Esophagus muscularis mucosa (tissue), 4 donors: ENCODE results near the gene SGPP2. TPM values are rescaled to one million over a fixed set of nuclear protein-coding genes. Genes with fewer than 3 reads are reported as not detected.
"Not testable (repeated sequence)": the region's sequence is repeated elsewhere in the genome, so short reads cannot be mapped to it uniquely, and the experiment has no call there.

Source experiments
- DNase-seq: peaks from one replicate; pipeline ENCODE4 v3.0.0-alpha.2; 2017; ENCODE audit errors: extremely low spot score
- H3K27ac ChIP-seq, 4 donors: fragments of 200-600 bp; sonication (generic); replicated peaks in 1 of 4; 1 replicate in 3 of 4; 2 replicates in 1 of 4; pipeline ENCODE4 v1.5.1; 2016 to 2019; ENCODE audit warnings: mild to moderate bottlenecking in 1 of 4
- H3K27me3 ChIP-seq, 4 donors: fragments of 200-600 bp; sonication (generic); one replicate each; pipeline versions ENCODE4 v1.5.1 to v1.6.0; 2016 to 2019
- H3K36me3 ChIP-seq, 4 donors: fragments of 200-600 bp; sonication (generic); one replicate each; pipeline ENCODE4 v1.5.1; 2016 to 2019
- H3K4me1 ChIP-seq, 4 donors: fragments of 200-600 bp; sonication (generic); one replicate each; pipeline ENCODE4 v1.5.1; 2016 to 2019
- H3K4me3 ChIP-seq, 4 donors: fragments of 200-600 bp; sonication (generic); 1 replicate in 2 of 4; 2 replicates in 2 of 4; pipeline ENCODE4 v1.5.1; 2016 to 2019; ENCODE audit warnings: mild to moderate bottlenecking in 4 of 4, moderate library complexity in 1 of 4
- H3K9me3 ChIP-seq, 4 donors: fragments of 200-600 bp; sonication (generic); 1 replicate in 3 of 4; 2 replicates in 1 of 4; pipeline ENCODE4 v1.5.1; 2016 to 2019
- EP300 ChIP-seq: sonication (generic); formaldehyde crosslinking; IDR thresholded peaks from one replicate; pipeline ENCODE4 v1.6.1; 2017; ENCODE audit warnings: antibody characterized with exemption
- POLR2A ChIP-seq: fragments of 450-650 bp; IDR thresholded peaks from one replicate; pipeline ENCODE4 v1.6.1; 2017; ENCODE audit warnings: antibody characterized with exemption, moderate library complexity, mild to moderate bottlenecking, low read depth
- POLR2AphosphoS5 ChIP-seq, 2 donors: sonication (generic); formaldehyde crosslinking; IDR thresholded peaks; one replicate each; pipeline ENCODE4 v1.6.1; 2017; ENCODE audit warnings: antibody characterized with exemption in 2 of 2
- WGBS: methylation state at CpG from one replicate; pipeline ENCODE4 v1.1.5; 2018; 5-methylcytosine and 5-hydroxymethylcytosine counted together
- intact Hi-C: fragments of 100-400 bp; cut with DNase I; formaldehyde crosslinking; loops from one replicate; pipeline ENCODE4 v1.15.1; 2023
- total RNA-seq, 4 donors: library from RNA; depleted of rRNA; stranded (reverse); fragments of >200 nt; gene quantifications; one replicate each; pipeline versions ENCODE4 v1.1.0 to v1.2.1, GENCODE V29; 2016
- TF ChIP-seq, protein P1 (sequence below), 3 experiments: fragments of 200-600 bp in 2 of 3; fragments of 450-650 bp in 1 of 3; sonication (generic) in 2 of 3; IDR thresholded peaks; one replicate each; pipeline ENCODE4 v1.5.1; 2017 to 2019; ENCODE audit warnings: antibody characterized with exemption in 3 of 3, mild to moderate bottlenecking in 2 of 3, moderate library complexity in 1 of 3

SGPP2 gene
- total RNA-seq, 4 donors from 2014 or later, result 0.32 to 0.83 (median 0.52) TPM

DNA sequence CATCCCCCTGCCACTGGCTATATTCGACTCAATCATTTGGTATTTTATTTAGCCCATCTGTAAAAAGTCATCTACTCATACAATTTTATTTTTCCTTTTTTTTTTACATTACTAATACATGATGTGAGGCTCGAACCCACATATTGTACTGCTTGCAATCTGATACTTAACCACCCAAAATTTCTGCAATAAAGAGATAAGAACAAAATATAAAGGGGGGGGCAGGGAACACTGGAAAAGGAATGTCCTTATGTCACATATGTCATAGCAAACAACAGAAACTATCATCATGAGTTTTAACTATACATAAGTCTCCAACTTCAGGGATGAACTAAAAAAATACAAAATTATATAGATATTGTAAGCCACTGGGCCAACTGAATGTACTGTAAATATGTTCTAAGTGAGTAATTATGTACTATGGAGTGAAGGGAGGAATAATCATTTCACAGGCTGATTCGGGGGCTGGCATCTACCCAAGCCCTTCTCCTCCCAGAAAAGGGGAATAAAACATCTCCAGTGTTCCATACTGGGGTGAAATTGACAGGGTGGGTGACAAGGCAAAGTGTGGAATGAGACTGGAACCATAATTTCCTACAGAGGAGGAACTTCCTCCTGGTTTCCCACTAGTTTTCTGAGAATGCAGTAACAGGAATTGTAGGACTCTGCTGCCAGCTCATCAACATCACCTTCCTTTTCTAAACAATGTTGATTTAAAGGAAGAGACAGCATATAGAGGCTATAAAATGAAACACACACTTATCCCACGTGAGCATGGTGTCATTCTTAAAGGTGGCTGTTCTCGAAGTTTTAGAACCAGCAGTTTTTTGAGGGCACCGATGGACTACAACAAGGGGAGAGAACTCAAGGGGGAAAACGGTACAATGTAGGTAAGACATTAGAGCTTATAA is 152.1 kb downstream of the SGPP2 start:
- Histone ChIP-seq H3K4me1 (peaks cover 15 to 82% (median 68%) of the 10 kb centered on the region in 4 donors), H3K9me3 (no peaks in the 10 kb centered on the region), H3K36me3 (peaks cover 0 to 4% (median 2%) of the 10 kb centered on the region in 4 donors), H3K27ac (peak overlapping the region in 1 of 4 donors; percentile 24), H3K27me3 (no peaks in the 10 kb centered on the region), H3K4me3 (no peak overlapping the region)
- intact Hi-C loops, result no loop called here
- 78% methylated on average over 7 of the region's 7 CpGs for WGBS
- TF ChIP-seq POLR2AphosphoS5 (IDR thresholded peaks at IDR 0.05), result no peak
- TF ChIP-seq, protein P1, sequence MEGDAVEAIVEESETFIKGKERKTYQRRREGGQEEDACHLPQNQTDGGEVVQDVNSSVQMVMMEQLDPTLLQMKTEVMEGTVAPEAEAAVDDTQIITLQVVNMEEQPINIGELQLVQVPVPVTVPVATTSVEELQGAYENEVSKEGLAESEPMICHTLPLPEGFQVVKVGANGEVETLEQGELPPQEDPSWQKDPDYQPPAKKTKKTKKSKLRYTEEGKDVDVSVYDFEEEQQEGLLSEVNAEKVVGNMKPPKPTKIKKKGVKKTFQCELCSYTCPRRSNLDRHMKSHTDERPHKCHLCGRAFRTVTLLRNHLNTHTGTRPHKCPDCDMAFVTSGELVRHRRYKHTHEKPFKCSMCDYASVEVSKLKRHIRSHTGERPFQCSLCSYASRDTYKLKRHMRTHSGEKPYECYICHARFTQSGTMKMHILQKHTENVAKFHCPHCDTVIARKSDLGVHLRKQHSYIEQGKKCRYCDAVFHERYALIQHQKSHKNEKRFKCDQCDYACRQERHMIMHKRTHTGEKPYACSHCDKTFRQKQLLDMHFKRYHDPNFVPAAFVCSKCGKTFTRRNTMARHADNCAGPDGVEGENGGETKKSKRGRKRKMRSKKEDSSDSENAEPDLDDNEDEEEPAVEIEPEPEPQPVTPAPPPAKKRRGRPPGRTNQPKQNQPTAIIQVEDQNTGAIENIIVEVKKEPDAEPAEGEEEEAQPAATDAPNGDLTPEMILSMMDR (IDR thresholded peaks at IDR 0.05), result no peak
- TF ChIP-seq EP300, result no peak
- no peak for TF ChIP-seq POLR2A
- no peak for DNase-seq

DNA sequence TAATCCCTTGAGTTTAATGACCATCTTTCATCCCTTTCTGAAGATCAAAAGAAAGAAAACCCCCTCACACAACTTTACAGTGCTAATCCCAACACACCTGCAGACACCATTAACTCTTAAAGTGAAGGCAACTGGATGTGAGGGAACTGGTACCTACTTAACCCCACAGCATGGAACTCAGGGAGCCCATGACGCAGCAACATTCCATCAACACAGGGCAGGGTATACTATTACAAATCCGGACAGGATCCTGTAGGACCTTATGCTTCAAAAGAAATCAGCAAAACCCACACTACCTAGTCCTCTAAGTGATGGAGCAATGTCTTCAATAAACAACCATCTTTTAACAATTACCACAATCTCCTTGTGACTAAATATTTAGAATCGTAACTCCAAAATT is 153.0 kb downstream of the SGPP2 start:
- no peak overlapping the region for H3K4me3 ChIP-seq
- H3K9me3 ChIP-seq, result no peaks in the 10 kb centered on the region
- H3K27me3 ChIP-seq, result no peaks in the 10 kb centered on the region
- DNase-seq, result no peak
- H3K27ac ChIP-seq, result no peak overlapping the region
- intact Hi-C loops, result no loop called here
- H3K4me1 ChIP-seq, result peaks cover 12 to 74% (median 59%) of the 10 kb centered on the region in 4 donors
- WGBS, result 95% methylated on average over 3 of the region's 3 CpGs
- H3K36me3 ChIP-seq, result no peaks in the 10 kb centered on the region
- TF ChIP-seq, protein P1 (IDR thresholded peaks at IDR 0.05), result no peak
- TF ChIP-seq EP300 (no peak), POLR2AphosphoS5 (IDR thresholded peaks at IDR 0.05) (no peak), POLR2A (no peak)

DNA sequence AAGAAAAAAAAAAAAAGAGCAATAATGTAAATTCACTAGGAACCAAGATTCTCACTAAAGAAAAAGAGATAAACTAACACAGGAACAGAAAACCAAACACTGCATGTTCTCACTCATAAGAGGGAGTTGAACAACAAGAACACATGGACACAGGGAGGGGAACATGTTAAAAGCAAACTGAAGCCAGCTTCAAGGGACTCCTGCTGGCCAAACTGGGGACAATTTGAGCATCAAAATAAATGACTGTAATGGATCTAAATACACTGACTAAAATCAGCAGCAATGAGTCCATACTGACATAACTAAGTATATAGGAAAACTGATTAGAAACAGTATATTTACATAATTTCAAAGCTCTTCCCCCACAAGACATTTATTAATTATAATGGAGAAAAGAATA is 158.6 kb downstream of the SGPP2 start:
- H3K4me1 ChIP-seq, result peaks cover 0 to 23% (median 13%) of the 10 kb centered on the region in 4 donors
- no peak for TF ChIP-seq POLR2A
- TF ChIP-seq EP300, result no peak
- no peak for TF ChIP-seq POLR2AphosphoS5 (IDR thresholded peaks at IDR 0.05)
- TF ChIP-seq, protein P1 (IDR thresholded peaks at IDR 0.05), result peak in 1 of 3 experiments; percentile 5
- DNase-seq, result no peak
- intact Hi-C loops, result no loop called here
- no peak overlapping the region for H3K4me3 ChIP-seq
- H3K36me3 ChIP-seq, result peaks cover 0 to 15% (median 8%) of the 10 kb centered on the region in 4 donors
- H3K27me3 ChIP-seq, result no peaks in the 10 kb centered on the region
- peaks cover 0 to 4% (median 0%) of the 10 kb centered on the region in 4 donors for H3K9me3 ChIP-seq
- H3K27ac ChIP-seq, result no peak overlapping the region

DNA sequence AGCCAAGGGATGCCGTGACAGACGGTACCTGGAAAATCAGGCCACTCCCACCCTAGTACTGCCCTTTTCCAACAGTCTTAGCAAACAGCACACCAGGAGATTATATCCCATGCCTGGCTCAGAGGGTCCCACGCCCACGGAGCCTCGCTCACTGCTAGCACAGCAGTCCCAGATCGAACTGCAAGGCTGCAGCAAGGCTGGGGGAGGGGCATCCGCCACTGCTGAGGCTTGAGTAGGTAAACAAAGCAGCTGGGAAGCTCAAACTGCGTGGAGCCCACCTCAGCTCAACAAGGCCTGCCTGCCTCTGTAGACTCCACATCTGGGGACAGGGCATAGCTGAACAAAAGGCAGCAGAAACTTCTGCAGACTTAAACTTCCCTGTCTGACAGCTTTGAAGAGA is 160.2 kb downstream of the SGPP2 start:
- DNase-seq, H3K4me3 ChIP-seq, H3K4me1 ChIP-seq, intact Hi-C loops, H3K9me3 ChIP-seq, H3K27ac ChIP-seq, H3K27me3 ChIP-seq: not testable (repeated sequence)
- H3K36me3 ChIP-seq, result peaks cover 0 to 15% (median 8%) of the 10 kb centered on the region in 4 donors
- WGBS, result 100% methylated on average over 1 of the region's 8 CpGs

DNA sequence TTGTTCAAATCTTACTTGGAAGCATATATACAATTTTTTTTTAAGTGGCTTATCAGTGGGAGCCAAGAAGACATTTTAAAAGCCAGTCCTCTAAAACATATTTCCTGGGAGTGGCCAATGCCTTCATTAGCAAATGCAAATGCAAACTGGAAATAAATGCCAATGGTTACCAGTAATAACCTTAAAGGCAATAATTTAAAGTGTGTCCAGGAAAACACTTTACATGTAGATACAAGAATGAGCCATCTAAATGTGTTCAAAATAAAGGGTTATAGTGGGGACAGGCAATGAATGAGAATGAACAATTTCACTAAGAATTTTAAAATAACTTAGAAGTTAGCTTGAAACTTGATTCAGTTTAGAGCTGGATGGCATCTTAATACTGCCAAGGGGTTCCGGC is 167.3 kb downstream of the SGPP2 start:
- Histone ChIP-seq H3K27ac (no peak overlapping the region), H3K4me1 (no peaks in the 10 kb centered on the region), H3K4me3 (no peak overlapping the region), H3K36me3 (peaks cover 0 to 23% (median 4%) of the 10 kb centered on the region in 4 donors), H3K27me3 (no peaks in the 10 kb centered on the region), H3K9me3 (no peaks in the 10 kb centered on the region)
- TF ChIP-seq, protein P1 (IDR thresholded peaks at IDR 0.05), result no peak
- no peak for TF ChIP-seq POLR2A
- TF ChIP-seq EP300, result no peak
- no peak for TF ChIP-seq POLR2AphosphoS5 (IDR thresholded peaks at IDR 0.05)
- 94% methylated on average over 1 of the region's 1 CpG for WGBS
- no peak for DNase-seq
- intact Hi-C loops, result no loop called here
